GM21576 (cell line): ENCODE measurements around the gene EVA1C.
"Not testable (repeated sequence)": the region's sequence is repeated elsewhere in the genome, so short reads cannot be mapped to it uniquely, and the experiment has no call there.

ENCODE experiments used
- ATAC-seq: cut with Tn5 transposase; IDR thresholded peaks from one replicate; pipeline ENCODE4 v1.9.1; 2021; ENCODE audit warnings: mild to moderate bottlenecking, moderate library complexity; ENCODE audit not compliant: unreplicated experiment

The EVA1C gene

GRCh38 chr21:32549886-32550285 lies 137.4 kb downstream of the EVA1C start:
- ATAC-seq = no peak

GRCh38 chr21:32554832-32555638 lies 142.5 kb downstream of the EVA1C start:
- ATAC-seq = no peak

GRCh38 chr21:32558106-32558505 lies 145.6 kb downstream of the EVA1C start:
- ATAC-seq = no peak

- no peak for ATAC-seq
Observed at GRCh38 chr21:32559006-32559610, 146.6 kb downstream of the EVA1C start.

GRCh38 chr21:32560896-32561295 lies 148.4 kb downstream of the EVA1C start:
- ATAC-seq = no peak

- ATAC-seq = not testable (repeated sequence)
Observed at GRCh38 chr21:32561476-32561875, 149.0 kb downstream of the EVA1C start.

- no peak for ATAC-seq
Observed at GRCh38 chr21:32562426-32562825, 149.9 kb downstream of the EVA1C start.

GRCh38 chr21:32562915-32563314 lies 150.4 kb downstream of the EVA1C start:
- ATAC-seq = no peak
